HUDEP-2 (cell line): Measurements from ENCODE around the gene NKG7.

ENCODE experiments used
- DNase-seq, 76 experiments: peaks; one replicate each; lab custom pipeline; 2025; ENCODE audit not compliant: unreplicated experiment in 76 of 76; lab: John Stamatoyannopoulos, UW

The NKG7 gene

GRCh38 chr19:51392701-51393100 is 20.2 kb upstream of the NKG7 start:
- DNase-seq: no peak

DNA sequence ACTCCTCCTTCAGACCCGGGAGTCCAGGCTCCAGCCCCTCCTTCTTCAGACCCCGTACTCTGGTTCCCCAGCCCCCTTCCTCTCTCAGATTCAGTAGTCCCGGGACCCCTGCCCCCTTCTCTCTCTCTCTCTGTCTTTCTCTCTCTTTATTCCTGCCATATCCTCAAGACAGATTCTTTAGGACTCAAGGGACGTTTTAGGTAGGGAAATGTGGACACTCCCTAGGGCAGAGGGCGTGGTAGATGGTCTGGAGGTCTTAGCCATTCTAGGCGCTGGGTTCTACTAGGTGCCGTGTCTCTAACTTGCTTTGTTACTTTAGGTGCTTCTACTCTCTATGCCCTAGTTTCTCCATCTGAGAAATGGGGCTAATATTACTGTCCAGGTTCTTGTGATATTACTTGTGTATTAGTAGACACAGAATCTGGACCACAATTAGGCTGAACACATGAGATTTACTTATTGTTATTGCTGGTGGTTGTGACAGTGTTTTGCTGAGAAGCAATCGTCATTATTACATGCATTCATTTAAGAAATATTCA is 18.7 kb upstream of the NKG7 start:
- no peak for DNase-seq

DNA sequence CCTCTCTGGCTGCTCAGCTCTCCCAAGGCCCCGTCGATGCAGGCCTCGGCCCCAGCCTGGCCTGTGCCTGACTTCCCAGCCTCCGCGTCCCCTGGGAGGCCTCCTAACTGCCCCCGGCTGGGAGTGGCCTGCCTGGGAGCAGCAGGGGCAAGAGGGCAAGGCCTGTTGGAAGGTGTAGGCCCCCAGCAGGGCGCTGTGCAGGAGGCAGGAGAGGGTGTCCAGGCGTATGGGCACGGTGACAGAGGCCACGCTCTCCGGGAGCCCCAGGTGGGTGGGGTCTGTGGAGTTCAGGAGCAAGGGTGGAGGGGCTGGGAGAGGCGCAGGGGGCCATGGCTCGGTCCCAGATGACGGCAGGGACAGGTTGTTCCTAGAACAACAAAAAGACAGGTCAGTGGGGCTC is 16.7 kb upstream of the NKG7 start:
- no peak for DNase-seq

- DNase-seq: no peak
Observed at GRCh38 chr19:51387924-51388389, 15.5 kb upstream of the NKG7 start, which contains the start of gene LIM2. Gene LIM2, minus strand, starts transcription at chr19:51387974. Its CDS starts 531 bp downstream, at chr19:51387443.

GRCh38 chr19:51386882-51387520 is 14.5 kb upstream of the NKG7 start:
- DNase-seq: no peak

GRCh38 chr19:51382004-51382403 is 9.6 kb upstream of the NKG7 start:
- no peak for DNase-seq

GRCh38 chr19:51380379-51380778 is 7.9 kb upstream of the NKG7 start:
- no peak for DNase-seq

- DNase-seq: no peak
Observed at GRCh38 chr19:51377422-51377821, 5.0 kb upstream of the NKG7 start.

DNA sequence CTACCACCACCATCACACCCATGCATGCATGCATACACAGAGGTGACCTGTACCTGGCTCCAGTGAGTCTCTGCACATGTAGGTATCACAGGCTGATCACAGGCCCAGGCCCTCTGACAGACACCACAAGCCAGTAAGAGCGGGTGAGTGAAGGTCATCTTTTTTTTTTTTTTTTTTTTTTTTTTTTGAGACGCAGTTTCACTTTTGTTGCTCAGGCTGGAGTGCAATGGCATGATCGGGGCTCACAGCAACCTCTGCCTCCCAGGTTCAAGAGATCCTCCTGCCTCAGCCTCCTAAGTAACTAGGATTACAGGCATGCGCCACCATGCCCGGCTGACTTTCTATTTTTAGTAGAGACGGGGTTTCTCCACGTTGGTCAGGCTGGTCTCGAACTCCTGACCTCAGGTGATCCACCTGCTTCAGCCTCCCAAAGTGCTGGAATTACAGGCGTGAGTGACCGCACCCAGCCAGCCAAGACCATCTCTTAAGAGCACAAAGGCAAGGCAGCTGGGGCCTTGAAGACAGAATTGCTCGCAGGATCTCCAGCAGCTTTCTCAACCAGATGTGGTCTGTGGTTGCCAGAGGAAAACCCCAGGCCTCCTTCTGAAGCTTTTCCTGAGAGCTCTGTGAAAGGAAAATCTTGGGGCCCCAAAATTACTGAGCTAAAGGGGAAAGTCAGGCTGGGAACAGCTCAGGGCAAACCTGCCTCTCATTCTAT is 3.2 kb upstream of the NKG7 start:
- no peak for DNase-seq

DNA sequence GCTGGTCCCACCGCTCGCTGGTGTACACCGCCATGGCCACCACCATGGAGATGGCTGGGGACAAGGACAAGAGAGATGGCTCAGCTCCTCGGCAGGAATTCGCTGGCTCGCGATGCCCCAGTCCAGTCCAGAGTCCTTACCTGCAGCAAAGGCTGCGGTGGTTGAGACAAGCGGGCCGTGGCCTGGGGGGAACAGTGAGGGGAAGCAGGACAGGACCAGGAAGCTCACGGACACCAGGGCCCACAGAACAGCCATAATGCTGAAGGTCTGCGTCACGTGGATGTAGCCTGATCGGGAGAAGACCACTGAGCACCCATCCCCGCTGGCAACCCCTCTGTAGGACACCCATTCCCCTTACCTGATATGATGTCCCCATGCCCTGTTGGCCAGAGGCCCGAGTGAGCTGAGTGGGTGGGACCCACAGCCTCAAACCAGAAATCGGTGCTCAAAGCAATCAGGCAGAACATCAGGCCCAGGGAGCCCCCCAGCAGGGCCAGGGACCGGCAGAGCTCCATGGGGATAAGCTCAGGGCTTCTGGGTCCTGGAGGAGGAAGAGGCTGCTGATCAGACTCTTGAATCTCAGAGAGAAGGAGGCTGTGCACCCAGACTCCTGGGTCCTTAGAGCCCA is 319 bp downstream of the NKG7 start:
- no peak for DNase-seq

GRCh38 chr19:51371186-51371690 is 1.2 kb downstream of the NKG7 start:
- DNase-seq: no peak

DNA sequence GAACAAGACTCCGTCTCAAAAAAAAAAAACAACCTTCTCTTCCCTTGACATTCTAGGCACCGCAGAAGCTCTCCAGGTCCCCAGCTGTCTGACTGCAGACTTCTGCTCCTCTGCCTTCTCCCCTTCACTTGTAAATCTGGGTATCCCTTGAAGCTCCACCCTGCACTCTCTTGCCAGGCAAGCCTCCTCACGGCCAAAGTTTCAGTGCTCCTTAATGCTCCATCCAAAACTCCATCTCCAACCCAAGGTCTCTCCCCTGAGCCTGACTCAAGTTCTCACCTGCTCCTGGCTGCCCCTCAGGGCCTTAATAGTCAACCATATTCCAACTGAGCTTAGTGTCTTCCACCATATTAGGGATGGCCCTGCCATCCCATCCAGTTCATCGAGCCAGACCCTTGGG is 2.2 kb downstream of the NKG7 start:
- no peak for DNase-seq

- DNase-seq: no peak
Observed at GRCh38 chr19:51368366-51369282, 3.8 kb downstream of the NKG7 start, which contains the start of gene CLDND2. Gene CLDND2, minus strand, starts transcription at chr19:51369003. Its CDS starts 426 bp downstream, at chr19:51368577.

- DNase-seq: peak; percentile 68 to 100 (median 99)
Observed at GRCh38 chr19:51367565-51368365, 4.7 kb downstream of the NKG7 start.

DNA sequence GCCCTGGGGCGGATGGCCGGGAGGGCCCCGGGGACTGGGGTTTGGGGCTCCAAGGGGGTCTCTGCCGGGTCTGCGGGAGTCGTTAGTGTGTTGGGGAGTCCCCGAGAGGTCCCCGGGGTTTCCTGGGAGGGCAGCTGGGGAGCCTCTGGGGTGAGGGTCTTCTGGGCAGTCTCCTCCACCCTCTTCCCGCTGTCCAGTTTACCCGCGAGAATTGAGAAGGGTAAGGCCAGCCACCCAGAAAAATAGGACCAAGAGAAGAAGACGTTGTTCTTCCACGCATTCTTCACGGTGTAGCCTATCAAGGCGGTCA is 5.2 kb downstream of the NKG7 start:
- peak in 3 of 76 experiments; percentile 60 to 92 (median 70) for DNase-seq

- DNase-seq: peak in 75 of 76 experiments; percentile 67 to 100 (median 99)
Observed at GRCh38 chr19:51366389-51367254, 5.8 kb downstream of the NKG7 start.

DNA sequence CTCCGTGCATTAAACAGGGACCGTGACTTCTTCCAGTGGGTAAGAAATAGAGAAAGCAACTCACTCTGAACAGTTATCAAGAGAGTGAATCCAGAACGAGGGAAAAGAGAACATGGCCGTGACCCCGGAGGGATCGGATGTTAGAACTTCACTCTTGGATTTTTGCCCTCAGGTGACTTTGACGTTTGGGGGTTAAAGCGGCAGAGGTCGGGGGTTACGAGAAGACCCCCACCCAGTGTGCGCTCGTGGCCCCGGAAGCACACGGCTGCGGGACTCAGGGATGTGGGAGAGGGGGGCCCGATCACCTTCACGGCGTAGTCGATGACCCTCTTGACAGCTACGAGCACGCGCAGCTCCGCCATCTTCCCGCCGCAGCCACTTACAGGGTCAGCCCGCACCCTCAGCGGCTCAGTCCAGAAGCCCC is 6.5 kb downstream of the NKG7 start, which contains the start of gene ETFB:
TSS of gene ETFB (minus strand) at position 424 of the 424 bp plus-strand sequence. CDS start at position 362, 62 bp downstream.
- peak in 1 of 76 experiments; percentile 53 for DNase-seq
